ENCODE results near the gene FGF1. TPM values are rescaled to one million over a fixed set of nuclear protein-coding genes. Genes with fewer than 3 reads are reported as not detected.

FGF1 gene
- polyA plus RNA-seq, 3 donors: not detected

DNA sequence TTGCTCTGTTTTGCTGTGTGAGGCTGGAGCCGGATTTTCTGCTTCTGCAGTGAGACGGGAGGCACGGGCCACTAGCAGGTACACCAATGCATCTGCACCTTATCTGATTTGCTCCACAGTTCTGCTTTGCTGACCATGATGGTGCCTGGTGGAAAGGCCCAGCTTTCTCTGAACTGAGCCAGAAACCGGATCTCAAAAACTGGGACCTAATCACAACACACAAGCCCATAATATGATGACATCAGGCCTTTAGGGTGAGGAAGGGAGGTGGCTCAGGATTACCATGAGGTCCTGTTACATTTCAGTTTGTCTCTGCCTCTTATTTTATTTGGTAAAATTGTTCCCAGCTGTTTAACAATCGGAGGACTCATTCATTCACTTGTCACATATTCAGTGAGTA lies 49.8 kb downstream of the FGF1 start:
- no peak overlapping the region for H3K4me3 ChIP-seq (replicated peaks in 1 of 3; ENCODE audit: low read depth in 2 of 3, low read length in 3 of 3)
- H3K27me3 ChIP-seq (ENCODE audit: control insufficient read depth in 2 of 2, insufficient read depth in 2 of 2, low read length in 2 of 2): no peaks in the 10 kb centered on the region
- H3K4me2 ChIP-seq (replicated peaks; ENCODE audit: extremely low read depth, low read length, poor library complexity, severe bottlenecking): no peak overlapping the region
- DNase-seq: no peak
- WGBS (ENCODE audit: insufficient coverage): no CpG with 5 or more reads among the region's 5 CpGs
- TF ChIP-seq, protein P1, sequence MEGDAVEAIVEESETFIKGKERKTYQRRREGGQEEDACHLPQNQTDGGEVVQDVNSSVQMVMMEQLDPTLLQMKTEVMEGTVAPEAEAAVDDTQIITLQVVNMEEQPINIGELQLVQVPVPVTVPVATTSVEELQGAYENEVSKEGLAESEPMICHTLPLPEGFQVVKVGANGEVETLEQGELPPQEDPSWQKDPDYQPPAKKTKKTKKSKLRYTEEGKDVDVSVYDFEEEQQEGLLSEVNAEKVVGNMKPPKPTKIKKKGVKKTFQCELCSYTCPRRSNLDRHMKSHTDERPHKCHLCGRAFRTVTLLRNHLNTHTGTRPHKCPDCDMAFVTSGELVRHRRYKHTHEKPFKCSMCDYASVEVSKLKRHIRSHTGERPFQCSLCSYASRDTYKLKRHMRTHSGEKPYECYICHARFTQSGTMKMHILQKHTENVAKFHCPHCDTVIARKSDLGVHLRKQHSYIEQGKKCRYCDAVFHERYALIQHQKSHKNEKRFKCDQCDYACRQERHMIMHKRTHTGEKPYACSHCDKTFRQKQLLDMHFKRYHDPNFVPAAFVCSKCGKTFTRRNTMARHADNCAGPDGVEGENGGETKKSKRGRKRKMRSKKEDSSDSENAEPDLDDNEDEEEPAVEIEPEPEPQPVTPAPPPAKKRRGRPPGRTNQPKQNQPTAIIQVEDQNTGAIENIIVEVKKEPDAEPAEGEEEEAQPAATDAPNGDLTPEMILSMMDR (IDR thresholded peaks at IDR 0.05): no peak
- H3K4me1 ChIP-seq (ENCODE audit: control insufficient read depth in 1 of 2, insufficient read depth in 2 of 2, low read length in 2 of 2): no peaks in the 10 kb centered on the region
- no peaks in the 10 kb centered on the region for H3K79me2 ChIP-seq (ENCODE audit: insufficient read depth, low read length)
- no peak overlapping the region for H3K9ac ChIP-seq (ENCODE audit: insufficient read depth, low read length, poor library complexity, severe bottlenecking)
- no peaks in the 10 kb centered on the region for H3K36me3 ChIP-seq (replicated peaks in 1 of 2; ENCODE audit: control insufficient read depth in 1 of 2, insufficient read depth in 2 of 2, low read length in 2 of 2)
- no peak overlapping the region for H3K4me3 Mint-ChIP-seq
- no peak overlapping the region for H3K27ac Mint-ChIP-seq
- peaks cover 2 to 5% (median 4%) of the 10 kb centered on the region in 3 donors for H3K27me3 Mint-ChIP-seq (ENCODE audit: low read depth in 3 of 3)
- no peaks in the 10 kb centered on the region for H3K4me1 Mint-ChIP-seq
- no peaks in the 10 kb centered on the region for H3K9me3 ChIP-seq (replicated peaks in 1 of 2; ENCODE audit: control insufficient read depth in 1 of 2, insufficient read depth in 1 of 2, low read length in 2 of 2)
- H4K20me1 ChIP-seq (ENCODE audit: insufficient read depth, low read length): no peaks in the 10 kb centered on the region
- no peak overlapping the region for H2AFZ ChIP-seq (ENCODE audit: insufficient read depth, low read depth, low read length, poor library complexity, severe bottlenecking)
- no peaks in the 10 kb centered on the region for H3K9me3 Mint-ChIP-seq
- no peak overlapping the region for H3K27ac ChIP-seq (ENCODE audit: low read depth in 1 of 2, low read length in 2 of 2)
- intact Hi-C loops (cut with micrococcal nuclease): no loop called here
- H3K36me3 Mint-ChIP-seq: no peaks in the 10 kb centered on the region

- DNase-seq: no peak
- no peaks in the 10 kb centered on the region for H3K79me2 ChIP-seq (ENCODE audit: insufficient read depth, low read length)
- no peak overlapping the region for H3K4me3 Mint-ChIP-seq
- peaks cover 3 to 4% (median 3%) of the 10 kb centered on the region in 3 donors for H3K27me3 Mint-ChIP-seq (ENCODE audit: low read depth in 3 of 3)
- no peak overlapping the region for H2AFZ ChIP-seq (ENCODE audit: insufficient read depth, low read depth, low read length, poor library complexity, severe bottlenecking)
- H3K9me3 Mint-ChIP-seq: no peaks in the 10 kb centered on the region
- TF ChIP-seq, protein P1 (IDR thresholded peaks at IDR 0.05): no peak
- no peaks in the 10 kb centered on the region for H3K27me3 ChIP-seq (ENCODE audit: control insufficient read depth in 2 of 2, insufficient read depth in 2 of 2, low read length in 2 of 2)
- WGBS (ENCODE audit: insufficient coverage): 87% methylated on average over 3 of the region's 8 CpGs
- H3K4me1 ChIP-seq (ENCODE audit: control insufficient read depth in 1 of 2, insufficient read depth in 2 of 2, low read length in 2 of 2): no peaks in the 10 kb centered on the region
- no peak overlapping the region for H3K27ac Mint-ChIP-seq
- no peaks in the 10 kb centered on the region for H3K4me1 Mint-ChIP-seq
- H3K27ac ChIP-seq (ENCODE audit: low read depth in 1 of 2, low read length in 2 of 2): no peak overlapping the region
- no peak overlapping the region for H3K4me3 ChIP-seq (replicated peaks in 1 of 3; ENCODE audit: low read depth in 2 of 3, low read length in 3 of 3)
- H3K9me3 ChIP-seq (replicated peaks in 1 of 2; ENCODE audit: control insufficient read depth in 1 of 2, insufficient read depth in 1 of 2, low read length in 2 of 2): no peaks in the 10 kb centered on the region
- H3K9ac ChIP-seq (ENCODE audit: insufficient read depth, low read length, poor library complexity, severe bottlenecking): no peak overlapping the region
- no peaks in the 10 kb centered on the region for H3K36me3 ChIP-seq (replicated peaks in 1 of 2; ENCODE audit: control insufficient read depth in 1 of 2, insufficient read depth in 2 of 2, low read length in 2 of 2)
- H3K36me3 Mint-ChIP-seq: no peaks in the 10 kb centered on the region
- intact Hi-C loops (cut with micrococcal nuclease): no loop called here
- H4K20me1 ChIP-seq (ENCODE audit: insufficient read depth, low read length): no peaks in the 10 kb centered on the region
- no peak overlapping the region for H3K4me2 ChIP-seq (replicated peaks; ENCODE audit: extremely low read depth, low read length, poor library complexity, severe bottlenecking)
Measured at GRCh38 chr5:142634216-142635011, 51.5 kb downstream of the FGF1 start.

Measured in CD14-positive monocyte (primary cell).